Non-pigmented ciliary epithelial cell (primary cell): ENCODE data around the gene USP13.
"Not testable (repeated sequence)": the region's sequence is repeated elsewhere in the genome, so short reads cannot be mapped to it uniquely, and the experiment has no call there.

Source experiments
- DNase-seq: peaks from one replicate; pipeline ENCODE4 v3.0.0-alpha.2; 2010; ENCODE audit warnings: low read depth

Gene USP13

GRCh38 chr3:179738998-179739397, 86.2 kb downstream of the USP13 start:
- no peak for DNase-seq

GRCh38 chr3:179739816-179740594, 87.2 kb downstream of the USP13 start:
- DNase-seq: no peak

GRCh38 chr3:179743913-179744312, 91.1 kb downstream of the USP13 start:
- no peak for DNase-seq

GRCh38 chr3:179744667-179745066, 91.8 kb downstream of the USP13 start:
- DNase-seq: no peak

GRCh38 chr3:179745079-179745478, 92.2 kb downstream of the USP13 start:
- no peak for DNase-seq

GRCh38 chr3:179745716-179746115, 92.9 kb downstream of the USP13 start:
- DNase-seq: no peak

GRCh38 chr3:179750720-179751328, 98.0 kb downstream of the USP13 start:
- DNase-seq: no peak

GRCh38 chr3:179760944-179761343, 108.1 kb downstream of the USP13 start:
- peak; percentile 59 for DNase-seq

- no peak for DNase-seq
These were observed 112.6 kb downstream of the USP13 start for GRCh38 chr3:179765396-179765795.

- no peak for DNase-seq
These were observed 113.7 kb downstream of the USP13 start for GRCh38 chr3:179766416-179767133.

GRCh38 chr3:179768080-179768479, 115.2 kb downstream of the USP13 start:
- DNase-seq: no peak

- no peak for DNase-seq
These were observed 116.8 kb downstream of the USP13 start for GRCh38 chr3:179769411-179770247.

- DNase-seq: no peak
These were observed 119.0 kb downstream of the USP13 start for GRCh38 chr3:179771797-179772196.

- DNase-seq: no peak
These were observed 119.5 kb downstream of the USP13 start for GRCh38 chr3:179772297-179772696.

- DNase-seq: no peak
These were observed 122.7 kb downstream of the USP13 start for GRCh38 chr3:179775416-179776122.

GRCh38 chr3:179782841-179783240, 130.0 kb downstream of the USP13 start:
- DNase-seq: not testable (repeated sequence)

GRCh38 chr3:179788996-179789395, 136.2 kb downstream of the USP13 start:
- no peak for DNase-seq

- DNase-seq: no peak
These were observed 139.0 kb downstream of the USP13 start for GRCh38 chr3:179791793-179792192.

- no peak for DNase-seq
These were observed 141.5 kb downstream of the USP13 start for GRCh38 chr3:179794355-179794754.

- no peak for DNase-seq
These were observed 143.6 kb downstream of the USP13 start for GRCh38 chr3:179796421-179796820.

- DNase-seq: no peak
These were observed 144.4 kb downstream of the USP13 start for GRCh38 chr3:179797192-179797591.
